IMR-90 (cell line): Measurements from ENCODE around the gene MYL4. TPM values are rescaled to one million over a fixed set of nuclear protein-coding genes. Genes with fewer than 3 reads are reported as not detected.

ENCODE experiments used
- ATAC-seq: fragments of 200-7000 bp; cut with Tn5 transposase; 2 replicates; pipeline ENCODE4 v1.9.1; 2020; ENCODE audit warnings: low read depth, mild to moderate bottlenecking, moderate library complexity
- BruUV-seq: library from RNA; stranded (reverse); fragments of 400-500 nt; replicated peaks from 2 replicates; lab custom pipeline; 2021; lab: Mats Ljungman, UMichigan
- CTCF ChIA-PET: fragments of 300-600 bp; formaldehyde crosslinking; extraction: SDS; loops from one replicate; lab custom pipeline; 2021; ENCODE audit warnings: antibody characterized with exemption; lab: Yijun Ruan, JAX
- POLR2A ChIA-PET: fragments of 300-600 bp; sonication (Branson Sonifier 250); formaldehyde crosslinking; loops from one replicate; lab custom pipeline; 2022; ENCODE audit warnings: antibody characterized with exemption; ENCODE audit not compliant: unreplicated experiment; lab: Charles Lee
- DNase-seq: peaks from one replicate; pipeline ENCODE4 v3.0.0; 2013
- H2AFZ ChIP-seq: replicated peaks from 2 replicates; pipeline ENCODE3; 2013; ENCODE audit warnings: low read length, mild to moderate bottlenecking; ENCODE audit not compliant: poor library complexity
- H2AK5ac ChIP-seq: 2 replicates; pipeline ENCODE4 v1.6.1; 2013; ENCODE audit warnings: low read depth, low read length, inconsistent platforms
- H2AK9ac ChIP-seq: replicated peaks from 2 replicates; pipeline ENCODE3; 2013; ENCODE audit warnings: mild to moderate bottlenecking, low read depth, low read length, moderate library complexity; ENCODE audit not compliant: poor library complexity
- H2BK120ac ChIP-seq: 2 replicates; pipeline ENCODE4 v1.6.1; 2013; ENCODE audit warnings: low read depth, low read length, inconsistent platforms
- H2BK15ac ChIP-seq: 3 replicates; pipeline ENCODE4 v1.6.1; 2013; ENCODE audit warnings: low read depth, low read length, inconsistent platforms
- H2BK20ac ChIP-seq: 2 replicates; pipeline ENCODE4 v1.6.1; 2013; ENCODE audit warnings: low read depth, mild to moderate bottlenecking, inconsistent platforms, low read length, moderate library complexity
- H2BK5ac ChIP-seq: 2 replicates; pipeline ENCODE4 v1.6.1; 2013; ENCODE audit warnings: mild to moderate bottlenecking, low read depth, low read length, inconsistent platforms; ENCODE audit not compliant: poor library complexity, severe bottlenecking
- H3K14ac ChIP-seq: replicated peaks from 2 replicates; pipeline ENCODE4 v1.6.1; 2013; ENCODE audit warnings: low read depth, low read length, inconsistent platforms
- H3K18ac ChIP-seq: 2 replicates; pipeline ENCODE4 v1.6.1; 2013; ENCODE audit warnings: low read depth, low read length, control low read depth
- H3K23ac ChIP-seq: 2 replicates; pipeline ENCODE4 v1.6.1; 2013; ENCODE audit warnings: low read depth, low read length, inconsistent platforms
- H3K27ac ChIP-seq: 2 replicates; pipeline ENCODE4 v1.5.1; 2013; ENCODE audit warnings: mild to moderate bottlenecking, control low read depth, low read length; ENCODE audit not compliant: insufficient read depth
- H3K27me3 ChIP-seq: 2 replicates; pipeline ENCODE4 v1.6.1; 2013; ENCODE audit warnings: low read length; ENCODE audit not compliant: control insufficient read depth, insufficient read depth
- H3K36me3 ChIP-seq: 2 replicates; pipeline ENCODE4 v1.6.1; 2013; ENCODE audit warnings: low read length, mixed read lengths; ENCODE audit not compliant: control insufficient read depth, insufficient read depth
- H3K4ac ChIP-seq: 2 replicates; pipeline ENCODE4 v1.6.1; 2013; ENCODE audit warnings: low read depth, low read length, inconsistent platforms
- H3K4me1 ChIP-seq: 2 replicates; pipeline ENCODE4 v1.6.1; 2013; ENCODE audit warnings: low read length, mixed read lengths; ENCODE audit not compliant: control insufficient read depth, insufficient read depth
- H3K4me2 ChIP-seq: 2 replicates; pipeline ENCODE4 v1.6.1; 2013; ENCODE audit warnings: low read depth, mild to moderate bottlenecking, control low read depth, low read length, moderate library complexity
- H3K4me3 ChIP-seq: 2 replicates; pipeline ENCODE4 v1.5.1; 2013; ENCODE audit warnings: low read depth, mild to moderate bottlenecking, control low read depth, low read length, moderate library complexity; ENCODE audit not compliant: insufficient read depth
- H3K56ac ChIP-seq: 2 replicates; pipeline ENCODE4 v1.6.1; 2013; ENCODE audit warnings: low read length, inconsistent platforms; ENCODE audit not compliant: insufficient read depth; ENCODE audit errors: extremely low read depth
- H3K79me1 ChIP-seq, 2 experiments: 2 replicates each; pipeline ENCODE4 v1.6.1; 2013; ENCODE audit warnings: low read length in 2 of 2, inconsistent platforms in 1 of 2, low read depth in 1 of 2
- H3K9ac ChIP-seq: 2 replicates; pipeline ENCODE4 v1.6.1; 2013; ENCODE audit warnings: low read depth, low read length, control low read depth
- H3K9me1 ChIP-seq: 2 replicates; pipeline ENCODE4 v1.6.1; 2013; ENCODE audit warnings: low read length, inconsistent platforms; ENCODE audit not compliant: insufficient read depth
- H3K9me3 ChIP-seq: 2 replicates; pipeline ENCODE4 v1.6.1; 2013; ENCODE audit warnings: low read length; ENCODE audit not compliant: control insufficient read depth, insufficient read depth
- H4K20me1 ChIP-seq: 2 replicates; pipeline ENCODE4 v1.6.1; 2013; ENCODE audit warnings: low read length, inconsistent platforms; ENCODE audit not compliant: insufficient read depth
- H4K5ac ChIP-seq: 2 replicates; pipeline ENCODE4 v1.6.1; 2013; ENCODE audit warnings: mild to moderate bottlenecking, low read depth, low read length, control low read depth
- H4K8ac ChIP-seq, 2 experiments: 2 replicates each; pipeline ENCODE4 v1.6.1; 2013; ENCODE audit warnings: low read depth in 2 of 2, low read length in 2 of 2, control low read depth in 1 of 2, inconsistent platforms in 1 of 2
- H4K91ac ChIP-seq: 2 replicates; pipeline ENCODE4 v1.6.1; 2013; ENCODE audit warnings: low read depth, low read length, inconsistent platforms; ENCODE audit not compliant: insufficient read depth
- FOS ChIP-seq: fragments of 150-350 bp; IDR thresholded peaks from 2 replicates; pipeline ENCODE4 v1.6.1; 2016; ENCODE audit warnings: low read depth, low read length
- MAZ ChIP-seq: IDR thresholded peaks from 2 replicates; pipeline ENCODE4 v1.6.1; 2012; ENCODE audit warnings: low read depth, mild to moderate bottlenecking, low read length, improper control_type of control experiment, moderate library complexity, borderline replicate concordance
- MXI1 ChIP-seq: IDR thresholded peaks from 2 replicates; pipeline ENCODE4 v1.6.1; 2012; ENCODE audit warnings: low read depth, mild to moderate bottlenecking, low read length, moderate library complexity, borderline replicate concordance
- NFE2L2 ChIP-seq: fragments of 150-350 bp; IDR thresholded peaks from 2 replicates; pipeline ENCODE4 v1.6.1; 2016; ENCODE audit warnings: low read depth, mild to moderate bottlenecking, low read length
- POLR2A ChIP-seq: IDR thresholded peaks from 2 replicates; pipeline ENCODE4 v1.6.1; 2012; ENCODE audit warnings: mild to moderate bottlenecking, low read depth, low read length
- RCOR1 ChIP-seq: IDR thresholded peaks from 2 replicates; pipeline ENCODE4 v1.6.1; 2012; ENCODE audit warnings: mild to moderate bottlenecking, low read length, improper control_type of control experiment; ENCODE audit not compliant: insufficient replicate concordance
- WGBS, 2 experiments: methylation state at CpG; one replicate each; pipeline versions ENCODE4 v1.1.5 to v1.1.7; 2013; ENCODE audit warnings: missing lambda C conversion rate in 2 of 2; ENCODE audit not compliant: insufficient read length in 1 of 2; ENCODE audit errors: extremely low coverage in 2 of 2; 5-methylcytosine and 5-hydroxymethylcytosine counted together
- dilution Hi-C: fragments of 300-500 bp; cut with HindIII; formaldehyde crosslinking; loops from one replicate; pipeline ENCODE4 v1.14.3; 2018; ENCODE audit warnings: low sequenced_read_pairs; ENCODE audit not compliant: unreplicated experiment
- in situ Hi-C: fragments of 300-500 bp; cut with MboI; formaldehyde crosslinking; loops from 3 replicates; pipeline ENCODE4 v1.14.3; 2019; ENCODE audit warnings: low sequenced_read_pairs, inconsistent platforms, mixed read lengths
- intact Hi-C: fragments of 100-400 bp; cut with micrococcal nuclease; formaldehyde crosslinking; loops from 2 replicates; pipeline ENCODE4 v1.10.0; 2022
- polyA plus RNA-seq, 3 experiments: library from polyadenylated mRNA; depleted of rRNA; stranded (reverse); fragments of >200 nt; gene quantifications; 2 replicates each; pipeline ENCODE4 v1.2.3, GENCODE V29; 2012; ENCODE audit warnings: low replicate concordance in 1 of 3
- total RNA-seq: library from RNA; depleted of rRNA; stranded (reverse); fragments of >200 nt; gene quantifications from 2 replicates; pipeline ENCODE4 v1.2.3, GENCODE V29; 2012

MYL4 gene
- total and polyA plus RNA-seq, 2 of the 4 experiments (the other 2 are of a cell fraction): not detected

DNA sequence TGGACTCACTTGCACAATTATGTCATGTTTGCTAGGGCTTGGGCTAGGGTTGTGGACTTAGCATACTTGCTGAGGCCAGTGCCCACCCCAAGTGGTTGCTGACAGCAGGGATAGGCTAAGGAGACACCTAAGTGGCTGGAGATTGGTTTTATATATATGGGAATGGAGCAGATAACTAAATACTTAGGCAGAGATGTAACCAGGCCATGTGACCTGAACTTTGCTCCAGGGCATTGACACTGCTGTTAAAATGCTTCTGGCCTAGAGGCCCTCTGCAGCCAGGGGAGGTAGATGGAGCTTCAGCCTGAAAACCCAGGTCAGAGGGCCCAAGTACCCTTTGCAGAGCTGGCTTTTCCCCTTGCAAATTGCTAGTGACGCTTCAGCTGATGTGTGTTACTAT is 43.1 kb downstream of the MYL4 start:
- Histone ChIP-seq H3K9ac (no peak overlapping the region), H3K9me3 (no peaks in the 10 kb centered on the region), H3K18ac (no peak overlapping the region), H3K4me1 (peaks cover 7% of the 10 kb centered on the region), H4K5ac (no peak overlapping the region), H2AFZ (no peak overlapping the region), H4K8ac (no peak overlapping the region), H2BK5ac (no peak overlapping the region), H3K14ac (no peak overlapping the region), H3K9me1 (no peaks in the 10 kb centered on the region), H4K91ac (no peak overlapping the region), H3K4me2 (no peak overlapping the region), H2BK15ac (no peak overlapping the region), H3K27ac (no peak overlapping the region), H2AK9ac (no peak overlapping the region), H3K27me3 (no peaks in the 10 kb centered on the region; the same call in 1 of the 2 replicates), H2BK120ac (no peak overlapping the region), H2BK20ac (no peak overlapping the region), H3K79me1 (peaks cover 6 to 27% of the 10 kb centered on the region in 2 experiments; a peak in 3 of 4 replicates), H3K4ac (no peak overlapping the region), H3K36me3 (no peaks in the 10 kb centered on the region), H3K23ac (no peak overlapping the region), H4K20me1 (no peaks in the 10 kb centered on the region), H3K56ac (no peak overlapping the region), H3K4me3 (no peak overlapping the region), H2AK5ac (peak overlapping the region; percentile 41)
- in situ Hi-C loops: no loop called here
- no peak for DNase-seq
- no peak for ATAC-seq
- POLR2A ChIA-PET: no interaction called here
- TF ChIP-seq NFE2L2 (no peak), POLR2A (no peak), FOS (no peak), MAZ (no peak), MXI1 (no peak), RCOR1 (no peak)
- dilution Hi-C loops: no loop called here
- intact Hi-C loops: no loop called here
- no CpG with 5 or more reads among the region's 1 CpG for WGBS, 2 experiments
- CTCF ChIA-PET: interaction anchor here (0.6 kb wide), 1 partner anchor 558 kb away, joined by 4 read pairs; no protein-coding TSS in a partner anchor
- no TSS peak for BruUV-seq
